IMR-90 (cell line): ENCODE data around the gene LOXL3. TPM values are rescaled to one million over a fixed set of nuclear protein-coding genes. Genes with fewer than 3 reads are reported as not detected.

Source experiments
- ATAC-seq: fragments of 200-7000 bp; cut with Tn5 transposase; 2 replicates; pipeline ENCODE4 v1.9.1; 2020; ENCODE audit warnings: low read depth, mild to moderate bottlenecking, moderate library complexity
- BruUV-seq: library from RNA; stranded (reverse); fragments of 400-500 nt; replicated peaks from 2 replicates; lab custom pipeline; 2021; lab: Mats Ljungman, UMichigan
- CTCF ChIA-PET: fragments of 300-600 bp; formaldehyde crosslinking; extraction: SDS; loops from one replicate; lab custom pipeline; 2021; ENCODE audit warnings: antibody characterized with exemption; lab: Yijun Ruan, JAX
- POLR2A ChIA-PET: fragments of 300-600 bp; sonication (Branson Sonifier 250); formaldehyde crosslinking; loops from one replicate; lab custom pipeline; 2022; ENCODE audit warnings: antibody characterized with exemption; ENCODE audit not compliant: unreplicated experiment; lab: Charles Lee
- DNase-seq: peaks from one replicate; pipeline ENCODE4 v3.0.0; 2013
- H2AFZ ChIP-seq: replicated peaks from 2 replicates; pipeline ENCODE3; 2013; ENCODE audit warnings: low read length, mild to moderate bottlenecking; ENCODE audit not compliant: poor library complexity
- H2AK5ac ChIP-seq: 2 replicates; pipeline ENCODE4 v1.6.1; 2013; ENCODE audit warnings: low read depth, low read length, inconsistent platforms
- H2AK9ac ChIP-seq: replicated peaks from 2 replicates; pipeline ENCODE3; 2013; ENCODE audit warnings: mild to moderate bottlenecking, low read depth, low read length, moderate library complexity; ENCODE audit not compliant: poor library complexity
- H2BK120ac ChIP-seq: 2 replicates; pipeline ENCODE4 v1.6.1; 2013; ENCODE audit warnings: low read depth, low read length, inconsistent platforms
- H2BK15ac ChIP-seq: 3 replicates; pipeline ENCODE4 v1.6.1; 2013; ENCODE audit warnings: low read depth, low read length, inconsistent platforms
- H2BK20ac ChIP-seq: 2 replicates; pipeline ENCODE4 v1.6.1; 2013; ENCODE audit warnings: low read depth, mild to moderate bottlenecking, inconsistent platforms, low read length, moderate library complexity
- H2BK5ac ChIP-seq: 2 replicates; pipeline ENCODE4 v1.6.1; 2013; ENCODE audit warnings: mild to moderate bottlenecking, low read depth, low read length, inconsistent platforms; ENCODE audit not compliant: poor library complexity, severe bottlenecking
- H3K14ac ChIP-seq: replicated peaks from 2 replicates; pipeline ENCODE4 v1.6.1; 2013; ENCODE audit warnings: low read depth, low read length, inconsistent platforms
- H3K18ac ChIP-seq: 2 replicates; pipeline ENCODE4 v1.6.1; 2013; ENCODE audit warnings: low read depth, low read length, control low read depth
- H3K23ac ChIP-seq: 2 replicates; pipeline ENCODE4 v1.6.1; 2013; ENCODE audit warnings: low read depth, low read length, inconsistent platforms
- H3K27ac ChIP-seq: 2 replicates; pipeline ENCODE4 v1.5.1; 2013; ENCODE audit warnings: mild to moderate bottlenecking, control low read depth, low read length; ENCODE audit not compliant: insufficient read depth
- H3K27me3 ChIP-seq: 2 replicates; pipeline ENCODE4 v1.6.1; 2013; ENCODE audit warnings: low read length; ENCODE audit not compliant: control insufficient read depth, insufficient read depth
- H3K36me3 ChIP-seq: 2 replicates; pipeline ENCODE4 v1.6.1; 2013; ENCODE audit warnings: low read length, mixed read lengths; ENCODE audit not compliant: control insufficient read depth, insufficient read depth
- H3K4ac ChIP-seq: 2 replicates; pipeline ENCODE4 v1.6.1; 2013; ENCODE audit warnings: low read depth, low read length, inconsistent platforms
- H3K4me1 ChIP-seq: 2 replicates; pipeline ENCODE4 v1.6.1; 2013; ENCODE audit warnings: low read length, mixed read lengths; ENCODE audit not compliant: control insufficient read depth, insufficient read depth
- H3K4me2 ChIP-seq: 2 replicates; pipeline ENCODE4 v1.6.1; 2013; ENCODE audit warnings: low read depth, mild to moderate bottlenecking, control low read depth, low read length, moderate library complexity
- H3K4me3 ChIP-seq: 2 replicates; pipeline ENCODE4 v1.5.1; 2013; ENCODE audit warnings: low read depth, mild to moderate bottlenecking, control low read depth, low read length, moderate library complexity; ENCODE audit not compliant: insufficient read depth
- H3K56ac ChIP-seq: 2 replicates; pipeline ENCODE4 v1.6.1; 2013; ENCODE audit warnings: low read length, inconsistent platforms; ENCODE audit not compliant: insufficient read depth; ENCODE audit errors: extremely low read depth
- H3K79me1 ChIP-seq, 2 experiments: 2 replicates each; pipeline ENCODE4 v1.6.1; 2013; ENCODE audit warnings: low read length in 2 of 2, inconsistent platforms in 1 of 2, low read depth in 1 of 2
- H3K9ac ChIP-seq: 2 replicates; pipeline ENCODE4 v1.6.1; 2013; ENCODE audit warnings: low read depth, low read length, control low read depth
- H3K9me1 ChIP-seq: 2 replicates; pipeline ENCODE4 v1.6.1; 2013; ENCODE audit warnings: low read length, inconsistent platforms; ENCODE audit not compliant: insufficient read depth
- H3K9me3 ChIP-seq: 2 replicates; pipeline ENCODE4 v1.6.1; 2013; ENCODE audit warnings: low read length; ENCODE audit not compliant: control insufficient read depth, insufficient read depth
- H4K20me1 ChIP-seq: 2 replicates; pipeline ENCODE4 v1.6.1; 2013; ENCODE audit warnings: low read length, inconsistent platforms; ENCODE audit not compliant: insufficient read depth
- H4K5ac ChIP-seq: 2 replicates; pipeline ENCODE4 v1.6.1; 2013; ENCODE audit warnings: mild to moderate bottlenecking, low read depth, low read length, control low read depth
- H4K8ac ChIP-seq, 2 experiments: 2 replicates each; pipeline ENCODE4 v1.6.1; 2013; ENCODE audit warnings: low read depth in 2 of 2, low read length in 2 of 2, control low read depth in 1 of 2, inconsistent platforms in 1 of 2
- H4K91ac ChIP-seq: 2 replicates; pipeline ENCODE4 v1.6.1; 2013; ENCODE audit warnings: low read depth, low read length, inconsistent platforms; ENCODE audit not compliant: insufficient read depth
- BHLHE40 ChIP-seq: fragments of 150-350 bp; IDR thresholded peaks from 2 replicates; pipeline ENCODE4 v1.6.1; 2016; ENCODE audit warnings: mild to moderate bottlenecking, low read depth, low read length
- CEBPB ChIP-seq: IDR thresholded peaks from 2 replicates; pipeline ENCODE4 v1.6.1; 2012; ENCODE audit warnings: low read depth, low read length, improper control_type of control experiment
- CTCF ChIP-seq: conservative IDR thresholded peaks from 2 replicates; pipeline ENCODE4 v1.5.1; 2012; ENCODE audit warnings: mild to moderate bottlenecking, low read depth, low read length, improper control_type of control experiment
- ELK1 ChIP-seq: fragments of 150-350 bp; IDR thresholded peaks from 2 replicates; pipeline ENCODE4 v1.6.1; 2016; ENCODE audit warnings: low read depth, mild to moderate bottlenecking, low read length, moderate library complexity, borderline replicate concordance
- MAFK ChIP-seq: IDR thresholded peaks from 2 replicates; pipeline ENCODE4 v1.6.1; 2012; ENCODE audit warnings: low read depth, low read length, improper control_type of control experiment
- MAZ ChIP-seq: IDR thresholded peaks from 2 replicates; pipeline ENCODE4 v1.6.1; 2012; ENCODE audit warnings: low read depth, mild to moderate bottlenecking, low read length, improper control_type of control experiment, moderate library complexity, borderline replicate concordance
- MXI1 ChIP-seq: IDR thresholded peaks from 2 replicates; pipeline ENCODE4 v1.6.1; 2012; ENCODE audit warnings: low read depth, mild to moderate bottlenecking, low read length, moderate library complexity, borderline replicate concordance
- NFE2L2 ChIP-seq: fragments of 150-350 bp; IDR thresholded peaks from 2 replicates; pipeline ENCODE4 v1.6.1; 2016; ENCODE audit warnings: low read depth, mild to moderate bottlenecking, low read length
- POLR2A ChIP-seq: IDR thresholded peaks from 2 replicates; pipeline ENCODE4 v1.6.1; 2012; ENCODE audit warnings: mild to moderate bottlenecking, low read depth, low read length
- RAD21 ChIP-seq: IDR thresholded peaks from 2 replicates; pipeline ENCODE4 v1.6.1; 2012; ENCODE audit warnings: low read length, improper control_type of control experiment
- RFX5 ChIP-seq: IDR thresholded peaks from 2 replicates; pipeline ENCODE4 v1.8.0; 2012; ENCODE audit warnings: low read depth, mild to moderate bottlenecking, low read length, moderate library complexity
- WGBS, 2 experiments: methylation state at CpG; one replicate each; pipeline versions ENCODE4 v1.1.5 to v1.1.7; 2013; ENCODE audit warnings: missing lambda C conversion rate in 2 of 2; ENCODE audit not compliant: insufficient read length in 1 of 2; ENCODE audit errors: extremely low coverage in 2 of 2; 5-methylcytosine and 5-hydroxymethylcytosine counted together
- dilution Hi-C: fragments of 300-500 bp; cut with HindIII; formaldehyde crosslinking; loops from one replicate; pipeline ENCODE4 v1.14.3; 2018; ENCODE audit warnings: low sequenced_read_pairs; ENCODE audit not compliant: unreplicated experiment
- in situ Hi-C: fragments of 300-500 bp; cut with MboI; formaldehyde crosslinking; loops from 3 replicates; pipeline ENCODE4 v1.14.3; 2019; ENCODE audit warnings: low sequenced_read_pairs, inconsistent platforms, mixed read lengths
- intact Hi-C: fragments of 100-400 bp; cut with micrococcal nuclease; formaldehyde crosslinking; loops from 2 replicates; pipeline ENCODE4 v1.10.0; 2022
- polyA plus RNA-seq, 3 experiments: library from polyadenylated mRNA; depleted of rRNA; stranded (reverse); fragments of >200 nt; gene quantifications; 2 replicates each; pipeline ENCODE4 v1.2.3, GENCODE V29; 2012; ENCODE audit warnings: low replicate concordance in 1 of 3
- total RNA-seq: library from RNA; depleted of rRNA; stranded (reverse); fragments of >200 nt; gene quantifications from 2 replicates; pipeline ENCODE4 v1.2.3, GENCODE V29; 2012

The LOXL3 gene
- total and polyA plus RNA-seq, 2 of the 4 experiments (the other 2 are of a cell fraction) = 17.9 to 23.4 TPM

- ChIA-PET POLR2A (no interaction called here), CTCF (no interaction called here)
- Histone ChIP-seq H2BK15ac (no peak overlapping the region), H3K27me3 (peaks cover 22% of the 10 kb centered on the region), H2BK120ac (no peak overlapping the region), H3K27ac (no peak overlapping the region), H3K36me3 (peaks cover 27% of the 10 kb centered on the region), H4K20me1 (peaks cover 13% of the 10 kb centered on the region), H3K4me2 (no peak overlapping the region), H4K8ac (no peak overlapping the region), H2BK5ac (no peak overlapping the region), H3K9me1 (peaks cover 9% of the 10 kb centered on the region), H2AK5ac (no peak overlapping the region), H3K56ac (no peak overlapping the region), H3K9me3 (no peaks in the 10 kb centered on the region), H3K23ac (no peak overlapping the region), H2BK20ac (no peak overlapping the region), H3K18ac (no peak overlapping the region), H3K4ac (no peak overlapping the region), H3K79me1 (peaks cover 16 to 34% of the 10 kb centered on the region in 2 experiments; a peak in 2 of 4 replicates), H4K91ac (no peak overlapping the region), H3K9ac (no peak overlapping the region), H3K4me3 (no peak overlapping the region), H3K14ac (no peak overlapping the region), H2AK9ac (no peak overlapping the region), H4K5ac (no peak overlapping the region), H3K4me1 (peaks cover 5% of the 10 kb centered on the region), H2AFZ (no peak overlapping the region)
- TF ChIP-seq MAFK (no peak), MXI1 (no peak), NFE2L2 (no peak), CEBPB (no peak), CTCF (no peak), RFX5 (no peak), POLR2A (no peak), MAZ (no peak), BHLHE40 (no peak), RAD21 (no peak), ELK1 (no peak)
- BruUV-seq = no TSS peak
- in situ Hi-C loops = no loop called here
- WGBS, 2 experiments = 96% methylated on average over 4 of the region's 10 CpGs; no CpG with 5 or more reads in 1 of the 2 experiments
- ATAC-seq = no peak
- dilution Hi-C loops = no loop called here
- intact Hi-C loops = no loop called here
- DNase-seq = no peak
Measured at GRCh38 chr2:74524955-74525716, 28.6 kb downstream of the LOXL3 start.
